NCI-H2227 treated with DMSO at 0.1 percent for 48 hours (cell line): Measurements from ENCODE around the gene ZNF443.
A peak's percentile ranks its signal among the peaks of the same experiment; 100 is the strongest.
"Not testable (repeated sequence)": the region's sequence is repeated elsewhere in the genome, so short reads cannot be mapped to it uniquely, and the experiment has no call there.

ENCODE experiments used
- DNase-seq: peaks from one replicate; lab custom pipeline; 2025; lab: John Stamatoyannopoulos, UW

The ZNF443 gene

DNA sequence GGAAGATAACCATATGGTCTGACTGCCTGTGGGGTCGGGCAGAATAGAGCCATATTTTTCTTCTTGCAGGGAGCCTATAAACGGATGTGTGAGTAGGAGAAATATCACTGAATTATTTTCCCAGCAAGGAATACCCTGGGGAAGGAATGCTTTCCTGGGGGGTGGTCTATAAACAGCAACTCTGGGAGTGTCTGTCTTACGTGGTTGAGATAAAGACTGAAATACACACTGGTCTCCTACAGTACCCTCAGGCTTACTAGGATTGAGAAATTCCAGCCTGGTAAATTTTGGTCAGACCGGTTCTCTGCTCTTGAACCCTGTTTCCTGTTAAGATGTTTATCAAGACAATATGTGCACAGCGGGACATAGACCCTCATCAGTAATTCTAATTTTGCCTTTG is 23.5 kb downstream of the ZNF443 start:
- DNase-seq, result not testable (repeated sequence)

GRCh38 chr19:12411893-12412292 is 28.9 kb downstream of the ZNF443 start:
- no peak for DNase-seq

- peak; percentile 88 for DNase-seq
Measured at GRCh38 chr19:12400633-12401502, 40.0 kb downstream of the ZNF443 start, which contains the start of gene ZNF799. Gene ZNF799 (minus strand): TSS chr19:12401271. CDS start chr19:12401070, 201 bp downstream.

DNA sequence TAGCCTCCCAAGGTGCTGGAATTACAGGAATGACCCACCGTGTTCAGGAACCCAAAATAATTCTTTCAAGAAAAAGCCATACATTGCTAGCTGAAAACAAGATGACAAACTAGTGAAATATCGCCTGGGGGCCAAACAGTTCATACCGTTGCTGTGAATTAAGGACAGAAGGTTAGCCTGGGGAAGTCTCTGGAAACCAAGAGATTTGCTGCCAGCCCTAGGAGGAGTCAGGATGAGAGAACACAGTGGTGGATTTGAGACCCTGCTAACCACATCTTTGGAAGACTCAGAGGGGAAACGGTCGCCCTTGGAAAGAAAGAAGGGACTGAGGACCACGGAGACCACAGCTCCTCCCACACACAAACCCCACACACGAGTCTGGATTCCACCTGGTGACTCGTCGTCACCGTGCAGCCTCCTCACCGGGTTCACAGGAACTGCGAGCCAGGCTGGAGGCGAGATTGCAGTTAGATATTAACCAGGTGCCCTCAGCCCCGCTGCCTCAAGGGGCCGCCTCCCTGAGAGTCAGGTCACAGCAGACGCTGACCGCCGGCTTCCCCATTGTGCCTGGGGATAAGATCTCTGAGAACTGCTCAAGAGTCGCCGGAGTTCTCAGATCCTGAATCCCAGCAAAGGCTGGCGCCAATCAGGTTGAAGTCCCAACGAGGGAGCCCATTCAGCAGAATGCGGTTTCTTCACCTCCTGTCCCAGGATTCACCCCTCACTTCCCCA is 40.8 kb downstream of the ZNF443 start:
- not testable (repeated sequence) for DNase-seq

GRCh38 chr19:12391148-12391547 is 49.7 kb downstream of the ZNF443 start:
- DNase-seq, result not testable (repeated sequence)

DNA sequence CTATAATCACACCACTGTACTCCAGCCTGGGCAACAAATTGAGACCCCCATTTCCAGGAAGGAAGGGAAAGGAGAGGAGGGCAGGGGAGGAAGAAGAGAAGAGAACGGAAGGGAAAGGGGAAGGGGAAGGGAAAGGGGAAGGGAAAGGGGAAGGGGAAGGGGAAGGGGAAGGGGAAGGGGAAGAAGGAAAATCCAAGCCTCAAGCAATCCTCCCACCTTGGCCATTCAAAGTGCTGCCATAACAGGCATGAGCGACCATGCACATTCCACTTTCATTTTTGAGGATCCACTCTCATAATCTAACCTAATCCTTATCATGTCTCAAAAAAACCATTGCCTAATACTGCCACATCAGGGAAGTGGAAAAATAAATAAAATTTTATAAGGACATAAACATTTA is 54.5 kb downstream of the ZNF443 start:
- not testable (repeated sequence) for DNase-seq

DNA sequence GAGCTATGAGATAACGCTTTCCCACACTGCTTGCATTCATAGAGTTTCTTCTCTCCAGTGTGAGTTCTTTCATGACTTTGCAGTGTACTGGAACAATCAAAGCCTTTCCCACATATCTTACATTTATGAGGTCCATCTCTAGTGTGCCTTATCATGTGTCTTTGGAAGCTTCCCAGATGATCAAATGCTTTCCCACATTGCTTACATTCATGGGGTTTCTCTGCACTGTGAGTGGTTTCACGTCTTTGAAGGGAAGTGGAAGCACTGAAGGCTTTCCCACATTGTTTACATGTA is 60.4 kb downstream of the ZNF443 start:
- no peak for DNase-seq

GRCh38 chr19:12379732-12380443 is 60.9 kb downstream of the ZNF443 start:
- no peak for DNase-seq
